ENCODE data around the gene TMEM232.

TMEM232 gene

DNA sequence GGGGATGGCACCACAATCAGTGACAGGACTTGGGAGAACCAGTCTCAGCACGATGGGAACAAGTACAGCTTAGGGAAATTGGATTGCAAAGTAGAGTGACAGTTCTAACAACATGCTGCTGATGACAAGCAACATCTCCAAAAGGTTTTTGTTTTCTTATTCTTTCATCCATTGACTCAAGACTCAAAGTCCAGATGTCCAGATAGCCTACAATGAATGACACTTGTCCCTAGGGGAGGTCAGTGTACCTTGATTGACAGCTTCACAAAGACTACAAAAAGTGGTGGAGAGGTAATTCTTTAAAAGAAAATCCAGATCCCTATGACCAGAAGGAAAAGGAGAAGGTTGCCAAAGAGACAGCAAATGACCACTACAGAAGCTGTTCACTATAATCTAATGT, 323.9 kb downstream of the TMEM232 start:
- DNase-seq (ENCODE audit: low read depth in 2 of 2), result no peak

DNA sequence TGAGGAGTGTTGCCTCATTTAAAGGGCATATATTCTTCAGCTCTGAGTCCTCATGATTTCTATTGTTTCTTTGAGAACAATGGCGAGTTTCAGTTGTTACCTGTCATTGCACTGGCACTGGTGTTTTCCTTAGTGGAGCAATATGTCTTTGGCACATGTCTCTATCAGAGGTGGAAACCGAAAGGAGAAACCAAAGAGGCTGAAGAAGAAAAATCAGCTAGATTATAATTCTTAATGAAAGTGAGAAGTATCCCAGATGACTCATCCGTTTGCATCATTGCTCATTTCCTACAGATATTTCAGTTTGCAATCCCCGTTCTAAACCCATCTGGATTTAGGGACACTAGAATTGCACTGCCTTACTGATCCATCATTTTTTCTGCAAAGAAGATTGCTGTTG, 324.6 kb downstream of the TMEM232 start:
- no peak for DNase-seq (ENCODE audit: low read depth in 2 of 2)

DNA sequence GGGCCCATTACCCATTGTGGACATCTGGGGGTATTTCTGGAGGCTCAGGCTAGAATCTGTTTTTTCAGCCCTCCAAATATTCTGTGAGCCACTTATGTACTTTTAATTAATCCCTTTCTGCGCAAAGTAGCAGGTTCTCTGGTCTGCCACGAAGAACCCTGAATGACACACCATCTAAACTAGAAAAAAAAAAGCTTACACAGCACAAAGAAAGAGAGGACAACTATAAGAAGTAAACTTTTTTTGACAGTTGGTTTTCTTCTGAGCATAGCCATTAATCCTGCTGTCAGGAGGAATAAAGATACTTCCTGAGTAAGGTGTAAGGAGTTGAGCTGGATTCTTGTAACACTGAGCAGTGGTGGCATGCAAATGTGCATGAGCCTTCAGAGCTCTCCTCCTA, 327.5 kb downstream of the TMEM232 start:
- no peak for DNase-seq (ENCODE audit: low read depth in 2 of 2)

DNA sequence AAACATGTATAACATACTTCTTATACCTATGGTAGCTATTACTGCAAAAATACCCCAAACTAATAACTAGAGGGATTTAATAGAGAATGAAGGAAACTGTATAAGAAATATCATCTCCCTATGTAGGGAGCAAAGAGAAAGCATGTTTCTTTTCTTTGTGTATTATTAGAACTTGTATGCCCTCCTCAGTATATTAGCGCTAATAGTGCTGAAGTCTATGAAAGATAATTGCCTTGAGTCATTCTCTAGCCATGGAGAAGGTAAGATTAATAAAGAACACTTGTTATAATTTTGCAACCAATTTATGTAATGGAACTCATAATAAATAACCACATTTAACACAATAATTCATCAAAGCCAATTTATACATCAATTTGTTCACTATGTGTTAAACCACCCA, 329.2 kb downstream of the TMEM232 start:
- no peak for DNase-seq (ENCODE audit: low read depth in 2 of 2)

DNA sequence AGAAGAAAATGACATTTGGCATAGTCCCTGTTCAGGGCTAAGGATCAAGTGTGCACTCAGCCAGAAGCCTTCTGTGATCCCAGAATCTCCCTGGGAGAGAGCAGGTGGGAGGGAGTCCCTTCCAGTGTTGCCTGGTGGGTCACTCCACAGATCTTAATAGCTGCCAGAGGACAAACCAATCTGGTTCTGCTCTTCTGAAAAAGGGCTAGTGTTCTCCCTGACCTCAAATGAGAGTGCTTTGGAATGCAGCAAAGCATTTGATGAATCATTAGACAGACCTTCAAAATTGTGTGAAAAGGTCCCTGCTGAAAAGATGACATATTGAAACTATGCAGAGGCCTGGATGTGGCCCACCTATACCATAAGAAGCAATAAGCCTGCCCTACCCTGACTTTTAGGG, 339.7 kb downstream of the TMEM232 start:
- no peak for DNase-seq (ENCODE audit: low read depth in 2 of 2)

DNA sequence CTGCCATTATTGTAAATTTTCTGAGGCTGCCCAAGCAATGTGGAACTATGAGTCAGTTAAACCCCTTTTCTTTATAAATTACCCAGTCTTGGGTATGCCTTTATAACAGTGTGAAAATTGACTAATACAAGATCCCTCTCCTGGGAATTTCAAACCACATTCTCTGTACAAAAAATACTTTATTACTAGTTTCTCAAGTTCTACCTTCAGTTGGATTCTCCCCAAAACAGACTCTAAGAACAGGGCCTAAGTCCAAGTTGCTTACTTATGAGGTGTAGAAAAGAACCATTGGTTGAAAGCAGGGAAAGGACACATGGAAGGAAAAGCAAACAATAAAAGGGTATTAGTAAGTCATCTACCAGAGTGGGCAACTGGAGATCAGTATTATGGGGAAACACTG, 343.2 kb downstream of the TMEM232 start:
- no peak for DNase-seq (ENCODE audit: low read depth in 2 of 2)

DNA sequence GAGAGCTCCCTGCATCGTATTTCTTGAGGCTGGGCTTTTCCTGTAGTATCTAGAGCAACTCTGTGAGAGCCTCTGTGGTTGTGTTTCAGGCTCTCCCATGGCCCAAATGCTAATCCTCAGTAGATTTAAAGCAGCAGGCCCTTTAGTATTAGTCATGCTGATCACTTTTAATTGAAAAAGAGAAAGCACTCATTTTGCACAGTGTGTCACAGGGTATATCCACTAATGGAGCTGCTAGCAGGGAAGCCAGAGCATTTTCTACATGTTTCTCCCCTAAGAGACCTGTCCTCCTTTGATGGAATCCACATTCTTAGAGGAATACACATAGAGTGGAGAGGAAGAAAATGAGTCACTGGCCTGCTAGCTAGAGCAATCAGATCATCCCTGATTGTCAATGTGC, 348.5 kb downstream of the TMEM232 start:
- DNase-seq (ENCODE audit: low read depth in 2 of 2), result no peak

DNA sequence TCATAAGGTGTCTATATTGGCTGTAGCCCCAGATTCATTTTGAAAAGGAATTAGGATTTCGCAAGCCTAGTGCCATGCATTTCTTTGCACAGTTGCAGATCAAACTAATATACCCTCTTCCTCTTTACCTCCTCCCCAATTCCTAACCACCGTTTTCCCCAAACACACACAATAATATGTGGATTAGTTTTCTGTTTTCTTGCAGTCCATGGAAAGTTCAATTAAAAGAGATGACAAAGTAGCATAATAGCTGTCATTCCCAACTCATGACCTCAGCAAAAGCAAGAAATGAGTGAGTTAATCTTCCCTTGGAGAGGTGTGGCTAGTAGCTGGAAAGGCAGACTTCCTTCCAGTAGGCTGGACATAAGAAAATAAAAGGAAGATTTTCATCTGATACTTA, 349.1 kb downstream of the TMEM232 start:
- DNase-seq (ENCODE audit: low read depth in 2 of 2), result no peak

DNA sequence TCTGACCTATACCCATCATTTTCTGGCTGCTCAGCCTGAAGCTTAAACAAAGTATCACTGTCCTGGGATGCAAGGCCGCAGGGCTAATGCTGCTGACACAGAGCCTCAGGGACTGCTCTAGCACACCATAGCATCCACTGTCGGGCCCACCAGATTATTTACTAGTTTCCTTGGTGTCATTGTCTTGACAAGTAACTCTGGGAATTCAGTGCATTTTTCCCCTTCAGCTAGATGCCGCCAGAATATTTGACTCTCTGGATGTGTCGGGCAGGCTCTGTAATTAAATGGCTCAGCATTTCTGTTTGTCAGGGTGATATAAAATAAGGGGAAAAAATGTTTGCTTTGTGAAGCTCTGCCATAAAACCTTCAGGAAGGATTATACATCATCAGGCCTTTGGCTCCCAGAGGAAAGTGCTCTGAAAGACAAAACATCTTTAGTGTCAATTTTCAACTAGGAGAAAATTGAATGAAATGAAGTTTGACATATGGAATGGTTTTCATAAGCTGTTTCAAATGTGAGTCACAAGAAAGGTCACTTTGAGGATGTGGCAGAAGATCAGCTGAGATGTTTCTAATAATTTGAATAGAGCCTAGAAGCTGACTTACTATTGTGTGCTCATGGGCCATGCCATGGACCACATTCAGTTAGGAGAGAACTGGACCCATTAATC, 350.1 kb downstream of the TMEM232 start:
- no peak for DNase-seq (ENCODE audit: low read depth in 2 of 2)

DNA sequence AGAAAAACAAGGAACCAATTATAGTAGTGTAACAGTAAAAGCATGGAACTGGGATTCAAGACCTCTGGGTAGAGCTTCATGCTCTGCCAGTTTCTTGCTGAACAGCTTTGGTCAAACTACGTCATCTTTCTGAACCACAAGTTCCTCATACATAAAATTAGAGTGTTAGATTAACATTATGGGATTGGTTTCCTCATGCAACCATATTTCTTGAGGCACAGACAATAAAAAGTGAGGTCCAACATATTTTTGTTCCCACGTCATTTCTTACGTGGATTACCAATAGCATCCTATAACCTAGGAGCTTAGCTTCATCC, 354.8 kb downstream of the TMEM232 start:
- DNase-seq (ENCODE audit: low read depth in 2 of 2), result no peak

DNA sequence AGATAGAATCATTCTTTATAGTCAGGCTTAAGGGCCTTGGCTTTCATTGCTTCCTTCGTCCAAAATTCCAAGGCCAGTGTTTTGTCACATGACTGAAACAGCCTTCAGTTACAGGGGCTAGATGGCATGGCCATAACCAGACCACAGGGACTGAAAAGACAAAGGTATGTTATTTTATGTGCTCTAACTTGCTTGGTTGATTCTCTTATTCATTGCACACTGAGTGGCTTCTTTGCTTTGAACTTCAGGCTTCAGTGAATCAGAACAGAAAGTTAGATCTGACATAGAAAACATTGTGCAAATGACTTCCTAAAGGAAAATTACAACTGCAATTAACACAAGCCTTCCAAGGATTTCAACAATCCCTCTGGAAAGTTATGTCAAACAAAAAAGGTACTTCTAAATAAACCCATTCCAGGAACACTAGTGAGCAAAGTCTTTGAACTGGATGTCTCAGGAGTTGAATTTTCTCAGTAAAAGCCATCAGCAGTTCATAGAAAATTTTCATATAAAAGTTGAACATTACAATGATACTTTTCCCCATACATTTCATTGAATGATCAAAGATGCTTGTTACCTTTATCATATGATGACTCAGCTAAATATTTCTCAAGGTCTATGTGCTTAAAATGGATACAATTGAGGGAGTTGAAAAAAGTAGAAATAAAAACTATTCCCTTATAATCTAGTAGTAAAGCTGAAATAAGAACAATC, 355.3 kb downstream of the TMEM232 start:
- DNase-seq (ENCODE audit: low read depth in 2 of 2), result no peak
